ENCODE data around the gene FASTKD3.

DNA sequence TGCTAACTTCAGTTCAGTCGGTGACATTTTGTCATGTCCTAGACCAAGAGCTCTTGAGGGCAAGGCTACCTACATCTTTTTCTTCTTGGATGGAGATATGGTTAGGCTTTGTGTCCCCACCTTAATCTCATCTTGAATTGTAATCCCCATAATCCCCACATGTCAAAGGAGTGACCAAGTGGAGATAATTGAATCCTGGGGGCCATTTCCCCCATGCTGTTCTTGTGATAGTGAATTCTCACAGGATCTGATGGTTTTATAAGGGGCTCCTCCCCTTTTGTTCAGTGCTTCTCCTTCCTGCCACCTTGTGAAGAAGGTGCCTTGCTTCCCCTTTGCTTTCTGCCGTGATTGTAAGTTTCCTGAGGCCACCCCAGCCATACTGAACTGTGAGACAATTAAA lies 15.8 kb downstream of the FASTKD3 start:
- TF ChIP-seq, protein P1, sequence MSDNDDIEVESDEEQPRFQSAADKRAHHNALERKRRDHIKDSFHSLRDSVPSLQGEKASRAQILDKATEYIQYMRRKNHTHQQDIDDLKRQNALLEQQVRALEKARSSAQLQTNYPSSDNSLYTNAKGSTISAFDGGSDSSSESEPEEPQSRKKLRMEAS (IDR thresholded peaks at IDR 0.05), result no peak
- TF ChIP-seq, protein P2, sequence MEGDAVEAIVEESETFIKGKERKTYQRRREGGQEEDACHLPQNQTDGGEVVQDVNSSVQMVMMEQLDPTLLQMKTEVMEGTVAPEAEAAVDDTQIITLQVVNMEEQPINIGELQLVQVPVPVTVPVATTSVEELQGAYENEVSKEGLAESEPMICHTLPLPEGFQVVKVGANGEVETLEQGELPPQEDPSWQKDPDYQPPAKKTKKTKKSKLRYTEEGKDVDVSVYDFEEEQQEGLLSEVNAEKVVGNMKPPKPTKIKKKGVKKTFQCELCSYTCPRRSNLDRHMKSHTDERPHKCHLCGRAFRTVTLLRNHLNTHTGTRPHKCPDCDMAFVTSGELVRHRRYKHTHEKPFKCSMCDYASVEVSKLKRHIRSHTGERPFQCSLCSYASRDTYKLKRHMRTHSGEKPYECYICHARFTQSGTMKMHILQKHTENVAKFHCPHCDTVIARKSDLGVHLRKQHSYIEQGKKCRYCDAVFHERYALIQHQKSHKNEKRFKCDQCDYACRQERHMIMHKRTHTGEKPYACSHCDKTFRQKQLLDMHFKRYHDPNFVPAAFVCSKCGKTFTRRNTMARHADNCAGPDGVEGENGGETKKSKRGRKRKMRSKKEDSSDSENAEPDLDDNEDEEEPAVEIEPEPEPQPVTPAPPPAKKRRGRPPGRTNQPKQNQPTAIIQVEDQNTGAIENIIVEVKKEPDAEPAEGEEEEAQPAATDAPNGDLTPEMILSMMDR (IDR thresholded peaks at IDR 0.05; ENCODE audit: low read depth, low read length, missing input control), result no peak
- TF ChIP-seq, protein P3, sequence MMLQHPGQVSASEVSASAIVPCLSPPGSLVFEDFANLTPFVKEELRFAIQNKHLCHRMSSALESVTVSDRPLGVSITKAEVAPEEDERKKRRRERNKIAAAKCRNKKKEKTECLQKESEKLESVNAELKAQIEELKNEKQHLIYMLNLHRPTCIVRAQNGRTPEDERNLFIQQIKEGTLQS (IDR thresholded peaks at IDR 0.05), result no peak
- TF ChIP-seq, protein P4, sequence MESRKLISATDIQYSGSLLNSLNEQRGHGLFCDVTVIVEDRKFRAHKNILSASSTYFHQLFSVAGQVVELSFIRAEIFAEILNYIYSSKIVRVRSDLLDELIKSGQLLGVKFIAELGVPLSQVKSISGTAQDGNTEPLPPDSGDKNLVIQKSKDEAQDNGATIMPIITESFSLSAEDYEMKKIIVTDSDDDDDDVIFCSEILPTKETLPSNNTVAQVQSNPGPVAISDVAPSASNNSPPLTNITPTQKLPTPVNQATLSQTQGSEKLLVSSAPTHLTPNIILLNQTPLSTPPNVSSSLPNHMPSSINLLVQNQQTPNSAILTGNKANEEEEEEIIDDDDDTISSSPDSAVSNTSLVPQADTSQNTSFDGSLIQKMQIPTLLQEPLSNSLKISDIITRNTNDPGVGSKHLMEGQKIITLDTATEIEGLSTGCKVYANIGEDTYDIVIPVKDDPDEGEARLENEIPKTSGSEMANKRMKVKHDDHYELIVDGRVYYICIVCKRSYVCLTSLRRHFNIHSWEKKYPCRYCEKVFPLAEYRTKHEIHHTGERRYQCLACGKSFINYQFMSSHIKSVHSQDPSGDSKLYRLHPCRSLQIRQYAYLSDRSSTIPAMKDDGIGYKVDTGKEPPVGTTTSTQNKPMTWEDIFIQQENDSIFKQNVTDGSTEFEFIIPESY (IDR thresholded peaks at IDR 0.05), result no peak
- no peak for TF ChIP-seq TAF1 (conservative IDR thresholded peaks at IDR 0.05)
- TF ChIP-seq YY1 (IDR thresholded peaks at IDR 0.05), result no peak
- TF ChIP-seq RXRA (IDR thresholded peaks at IDR 0.05), result no peak
